LNCAP (cell line): ENCODE measurements around the gene OPRL1.
A peak's percentile ranks its signal among the peaks of the same experiment; 100 is the strongest.

Experiments used
- TF ChIP-seq, protein P1 (sequence below): fragments of 450-650 bp; IDR thresholded peaks from 2 replicates; pipeline ENCODE4 v1.5.1; 2017; ENCODE audit warnings: mild to moderate bottlenecking

Gene OPRL1

DNA sequence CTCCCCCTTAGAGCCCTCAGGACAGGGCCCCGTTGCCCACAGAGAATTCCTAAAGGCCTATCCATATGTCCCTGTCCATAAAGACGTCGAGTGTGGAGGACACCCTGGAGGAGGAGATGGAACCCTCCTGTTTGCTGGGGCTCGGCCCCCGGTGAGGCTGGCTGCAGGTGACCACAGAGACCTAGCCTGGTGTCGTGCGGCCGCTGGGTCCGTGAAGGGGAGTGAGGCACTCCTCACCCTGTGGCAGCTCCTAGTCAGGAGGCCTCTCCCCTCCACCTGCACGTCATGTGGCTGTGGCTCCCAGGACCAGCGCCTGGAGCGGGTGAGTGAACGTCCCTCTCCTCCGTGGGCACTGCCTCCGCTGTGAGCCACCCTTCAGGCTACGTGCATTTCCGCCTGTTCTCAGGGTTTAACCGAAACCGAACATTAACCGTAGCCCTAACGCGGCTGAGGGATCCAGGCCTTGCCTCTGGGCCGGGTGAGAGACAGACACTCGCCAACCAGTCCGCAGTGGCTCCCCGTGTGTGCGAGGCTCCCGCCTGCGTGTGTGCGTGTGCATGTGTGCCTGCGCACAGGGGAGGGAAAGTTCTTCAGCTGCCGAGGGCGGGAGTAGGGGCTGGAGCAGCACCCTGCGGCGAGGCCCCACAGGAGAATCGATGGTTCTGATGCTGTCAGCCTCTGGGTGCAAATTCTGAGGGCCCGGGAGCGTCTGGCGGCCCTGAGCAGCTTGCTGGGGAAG lies 22.8 kb upstream of the OPRL1 start:
- TF ChIP-seq, protein P1, sequence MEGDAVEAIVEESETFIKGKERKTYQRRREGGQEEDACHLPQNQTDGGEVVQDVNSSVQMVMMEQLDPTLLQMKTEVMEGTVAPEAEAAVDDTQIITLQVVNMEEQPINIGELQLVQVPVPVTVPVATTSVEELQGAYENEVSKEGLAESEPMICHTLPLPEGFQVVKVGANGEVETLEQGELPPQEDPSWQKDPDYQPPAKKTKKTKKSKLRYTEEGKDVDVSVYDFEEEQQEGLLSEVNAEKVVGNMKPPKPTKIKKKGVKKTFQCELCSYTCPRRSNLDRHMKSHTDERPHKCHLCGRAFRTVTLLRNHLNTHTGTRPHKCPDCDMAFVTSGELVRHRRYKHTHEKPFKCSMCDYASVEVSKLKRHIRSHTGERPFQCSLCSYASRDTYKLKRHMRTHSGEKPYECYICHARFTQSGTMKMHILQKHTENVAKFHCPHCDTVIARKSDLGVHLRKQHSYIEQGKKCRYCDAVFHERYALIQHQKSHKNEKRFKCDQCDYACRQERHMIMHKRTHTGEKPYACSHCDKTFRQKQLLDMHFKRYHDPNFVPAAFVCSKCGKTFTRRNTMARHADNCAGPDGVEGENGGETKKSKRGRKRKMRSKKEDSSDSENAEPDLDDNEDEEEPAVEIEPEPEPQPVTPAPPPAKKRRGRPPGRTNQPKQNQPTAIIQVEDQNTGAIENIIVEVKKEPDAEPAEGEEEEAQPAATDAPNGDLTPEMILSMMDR, result no peak

DNA sequence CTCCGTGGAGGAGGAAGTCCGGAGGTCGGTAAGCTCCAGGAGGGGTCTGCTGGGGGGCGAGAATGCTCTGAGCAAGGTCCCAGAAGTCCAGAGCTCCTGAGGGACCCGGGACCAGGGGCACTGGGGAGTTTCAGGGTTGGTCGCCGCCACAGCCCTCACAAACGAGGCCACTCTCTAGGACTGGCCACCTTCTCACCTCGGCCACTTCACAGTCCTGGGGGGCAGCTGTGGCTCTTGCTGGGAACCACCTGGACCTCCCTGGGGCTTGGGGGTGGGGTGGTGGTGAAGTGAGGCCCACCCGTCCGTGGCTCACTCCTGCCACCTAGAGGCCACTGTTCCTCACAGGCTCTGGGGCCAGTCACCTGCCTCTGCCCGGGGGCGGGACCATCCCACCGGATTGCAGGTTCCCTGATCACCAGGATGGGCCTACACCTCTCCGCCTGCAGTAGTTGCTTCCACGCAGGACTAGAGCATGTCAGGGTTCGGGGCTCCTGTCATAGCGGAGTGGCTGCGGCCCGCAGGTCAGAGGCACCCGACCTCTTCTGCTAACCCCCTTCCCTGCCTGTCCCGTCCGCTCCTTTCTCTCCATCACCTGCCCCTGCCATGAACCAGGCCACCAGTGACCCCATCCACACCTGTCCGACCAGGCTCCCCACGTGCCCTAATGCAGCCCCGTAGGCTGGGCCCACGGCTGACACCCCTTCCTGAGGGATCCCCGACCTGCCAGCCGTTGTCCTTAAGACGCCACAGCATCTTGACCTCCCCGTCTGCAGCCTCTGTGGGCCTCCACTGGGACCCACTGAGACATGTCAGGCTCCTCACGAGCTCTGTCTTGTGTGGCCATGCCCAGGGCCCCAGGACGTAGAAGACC lies 22.0 kb upstream of the OPRL1 start:
- TF ChIP-seq, protein P1, result peak; percentile 96

DNA sequence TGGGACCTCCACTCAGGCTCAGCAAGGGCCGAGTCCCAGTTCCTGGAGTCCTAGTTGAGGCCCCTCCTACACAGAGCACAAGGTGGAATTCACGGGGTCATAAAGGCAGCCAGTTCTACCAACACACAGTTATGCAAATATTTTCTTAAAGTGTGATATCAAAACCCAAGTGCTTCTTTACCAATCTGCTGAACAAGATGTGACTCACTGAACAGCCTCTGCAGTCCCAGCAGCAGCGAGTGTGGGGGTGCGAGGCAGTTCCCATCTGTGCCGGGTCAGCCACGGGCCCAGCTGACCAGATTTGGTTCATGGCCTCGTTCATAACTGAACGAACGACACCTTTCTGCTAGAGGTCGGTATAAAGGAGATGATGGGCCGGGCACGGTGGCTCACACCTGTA lies 21.3 kb upstream of the OPRL1 start:
- TF ChIP-seq, protein P1, result no peak

DNA sequence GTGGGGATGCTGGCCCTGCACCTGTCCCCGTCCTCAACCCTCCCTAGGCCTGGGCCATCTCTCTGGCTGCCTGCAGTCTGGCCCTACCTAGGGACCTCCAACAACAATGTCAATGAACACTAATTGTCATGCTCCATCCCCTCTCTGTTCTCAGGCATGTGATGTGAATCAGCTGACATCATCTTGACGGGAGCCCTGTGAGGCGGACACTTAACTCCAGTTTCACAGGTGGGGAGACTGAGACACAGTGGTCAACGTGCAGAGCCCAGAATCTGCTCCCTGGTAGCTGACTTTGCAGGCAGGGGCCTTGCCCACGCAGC lies 17.6 kb upstream of the OPRL1 start:
- TF ChIP-seq, protein P1, result no peak

DNA sequence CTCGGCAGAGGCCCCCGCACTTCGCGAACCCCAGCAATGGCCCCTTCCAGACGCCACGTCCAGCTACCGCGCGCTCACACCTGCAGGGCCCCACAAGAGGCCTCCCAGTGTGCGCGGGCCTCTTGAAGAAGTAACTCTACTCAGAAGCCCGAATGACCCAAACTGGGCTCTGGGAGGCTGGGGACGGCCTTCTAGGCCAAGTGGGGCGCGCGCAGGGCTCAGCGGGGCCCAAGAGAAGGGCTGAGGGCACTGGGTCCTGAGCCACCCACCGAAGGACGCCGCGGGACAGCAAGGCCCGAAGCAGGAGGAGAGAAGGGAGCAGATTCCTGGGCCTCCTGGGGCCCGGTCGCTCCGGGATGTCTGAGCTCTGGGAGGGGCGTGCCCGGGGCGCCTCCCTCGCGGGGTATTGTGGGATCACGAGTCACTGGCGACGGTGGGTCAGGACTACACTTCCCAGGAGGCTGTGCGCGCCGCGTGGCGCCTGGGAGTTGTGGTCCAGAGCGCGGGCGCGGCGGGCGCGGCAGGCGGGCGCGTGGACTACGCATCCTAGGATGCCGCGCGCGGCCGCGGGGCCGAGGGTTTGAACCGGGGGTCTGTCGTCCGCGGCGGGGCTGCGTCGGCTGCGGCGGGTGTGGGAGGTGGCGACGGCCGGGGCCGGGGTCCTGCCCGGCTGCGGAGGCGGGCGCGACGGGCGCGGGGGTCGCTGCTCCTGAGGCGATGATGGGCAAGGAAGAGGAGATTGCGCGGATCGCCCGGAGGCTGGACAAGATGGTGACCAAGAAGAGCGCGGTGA lies 17.1 kb upstream of the OPRL1 start, which contains the start of gene TCEA2:
Gene TCEA2 (plus strand): TSS at position 603 of the 793 bp plus-strand sequence. CDS start 115 bp downstream, at position 718.
- TF ChIP-seq, protein P1, result no peak

DNA sequence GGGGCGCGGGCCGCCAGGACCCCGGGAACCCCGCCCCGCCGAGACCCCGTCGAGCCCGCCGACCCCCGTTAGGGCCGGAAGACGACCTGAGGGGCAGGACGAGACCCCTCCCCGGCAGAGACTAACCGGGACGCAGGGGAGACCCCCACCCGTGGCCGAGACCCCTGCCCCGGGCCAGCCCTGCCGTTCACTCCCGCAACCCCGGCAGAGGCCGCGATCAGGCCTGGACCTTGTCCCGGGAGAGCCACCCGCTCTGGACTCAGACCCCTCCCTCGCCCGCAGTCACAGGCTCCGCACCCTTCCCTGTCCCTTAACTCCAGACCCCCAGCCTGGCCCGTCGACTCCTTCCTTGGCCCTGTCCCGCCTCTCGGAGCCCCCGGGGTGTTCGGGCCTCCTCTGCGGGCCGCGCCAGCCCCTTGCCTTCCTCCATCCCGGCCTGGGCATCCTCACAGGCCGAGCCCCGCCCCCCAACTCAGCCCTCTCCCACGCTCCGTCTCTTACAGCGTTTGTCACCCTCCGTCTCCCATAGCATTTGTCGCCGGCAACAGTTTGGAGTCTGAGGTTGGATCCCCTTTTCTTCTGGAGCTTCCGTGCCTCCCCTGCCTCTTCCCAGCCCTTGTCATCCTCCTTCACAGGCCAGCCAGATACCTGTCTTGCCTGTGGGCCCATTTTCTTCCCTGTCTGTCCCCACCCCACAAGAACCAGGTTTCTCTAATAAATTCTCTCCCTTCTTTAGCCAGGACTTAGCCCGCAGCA lies 16.3 kb upstream of the OPRL1 start:
- TF ChIP-seq, protein P1, result no peak
